PC-3 (cell line): ENCODE data around the gene GRHPR.

Experiments
- CTCF ChIP-seq: fragments of 300-600 bp; sonication (generic); conservative IDR thresholded peaks from 2 replicates; pipeline ENCODE4 v1.5.1; 2017; ENCODE audit warnings: antibody characterized with exemption, low read depth, mild to moderate bottlenecking, low read length
- EZH2 ChIP-seq: fragments of 300-600 bp; sonication (generic); IDR thresholded peaks from one replicate; pipeline ENCODE4 v1.6.1; 2017; ENCODE audit warnings: antibody characterized with exemption, mild to moderate bottlenecking, low read length; ENCODE audit not compliant: unreplicated experiment
- EZH2phosphoT487 ChIP-seq: fragments of 300-600 bp; sonication (generic); IDR thresholded peaks from 2 replicates; pipeline ENCODE4 v1.6.1; 2018; ENCODE audit warnings: mild to moderate bottlenecking, antibody characterized with exemption, low read length, borderline replicate concordance

GRCh38 chr9:37408933-37409710, 13.4 kb upstream of the GRHPR start:
- TF ChIP-seq CTCF, result no peak
- no peak for TF ChIP-seq EZH2
- no peak for TF ChIP-seq EZH2phosphoT487
